Mononuclear cell (primary cell): ENCODE measurements around the gene TRPM4. TPM values are rescaled to one million over a fixed set of nuclear protein-coding genes. Genes with fewer than 3 reads are reported as not detected.
"Not testable (repeated sequence)": the region's sequence is repeated elsewhere in the genome, so short reads cannot be mapped to it uniquely, and the experiment has no call there.

Experiments used
- H3K27me3 ChIP-seq: 2 replicates; pipeline ENCODE4 v1.6.0; 2011; ENCODE audit warnings: low read length, control low read depth; ENCODE audit not compliant: insufficient read depth
- H3K4me1 ChIP-seq: 2 replicates; pipeline ENCODE4 v1.5.1; 2011; ENCODE audit warnings: mild to moderate bottlenecking, low read length, control low read depth; ENCODE audit not compliant: insufficient read depth
- H3K4me3 ChIP-seq: 2 replicates; pipeline ENCODE4 v1.5.1; 2011; ENCODE audit warnings: mild to moderate bottlenecking, low read length, moderate library complexity
- H3K9me3 ChIP-seq: 2 replicates; pipeline ENCODE4 v1.5.1; 2011; ENCODE audit warnings: low read depth, mild to moderate bottlenecking, control low read depth, low read length
- total RNA-seq: library from RNA; depleted of rRNA; stranded (reverse); fragments of >200 nt; gene quantifications from one replicate; pipeline ENCODE4 v1.2.3, GENCODE V29; 2012

The TRPM4 gene
- total RNA-seq, 1 donor = 1.5 TPM

GRCh38 chr19:49212016-49212701 is 54.6 kb downstream of the TRPM4 start:
- H3K4me1 ChIP-seq = peaks cover 10% of the 10 kb centered on the region
- no peaks in the 10 kb centered on the region for H3K27me3 ChIP-seq
- no peak overlapping the region for H3K4me3 ChIP-seq
- H3K9me3 ChIP-seq = no peaks in the 10 kb centered on the region

GRCh38 chr19:49213791-49214190 is 56.2 kb downstream of the TRPM4 start:
- Histone ChIP-seq H3K4me3 (no peak overlapping the region), H3K9me3 (no peaks in the 10 kb centered on the region), H3K27me3 (no peaks in the 10 kb centered on the region), H3K4me1 (no peaks in the 10 kb centered on the region)

GRCh38 chr19:49214701-49215100 is 57.1 kb downstream of the TRPM4 start:
- H3K4me1 ChIP-seq = no peaks in the 10 kb centered on the region
- H3K9me3 ChIP-seq = no peaks in the 10 kb centered on the region
- no peak overlapping the region for H3K4me3 ChIP-seq
- H3K27me3 ChIP-seq = no peaks in the 10 kb centered on the region

- H3K4me3 ChIP-seq = no peak overlapping the region
- no peaks in the 10 kb centered on the region for H3K4me1 ChIP-seq
- no peaks in the 10 kb centered on the region for H3K27me3 ChIP-seq
- no peaks in the 10 kb centered on the region for H3K9me3 ChIP-seq
Measured at GRCh38 chr19:49216071-49216470, 58.5 kb downstream of the TRPM4 start.

GRCh38 chr19:49217382-49217781 is 59.8 kb downstream of the TRPM4 start:
- no peaks in the 10 kb centered on the region for H3K27me3 ChIP-seq
- no peaks in the 10 kb centered on the region for H3K9me3 ChIP-seq
- H3K4me1 ChIP-seq = no peaks in the 10 kb centered on the region
- H3K4me3 ChIP-seq = no peak overlapping the region

GRCh38 chr19:49222011-49222410 is 64.4 kb downstream of the TRPM4 start:
- Histone ChIP-seq H3K4me1 (peaks cover 3% of the 10 kb centered on the region), H3K4me3 (no peak overlapping the region), H3K9me3 (no peaks in the 10 kb centered on the region), H3K27me3 (no peaks in the 10 kb centered on the region)

- no peaks in the 10 kb centered on the region for H3K9me3 ChIP-seq
- peaks cover 3% of the 10 kb centered on the region for H3K4me1 ChIP-seq
- H3K4me3 ChIP-seq = no peak overlapping the region
- no peaks in the 10 kb centered on the region for H3K27me3 ChIP-seq
Measured at GRCh38 chr19:49222528-49222927, 64.9 kb downstream of the TRPM4 start.

- Histone ChIP-seq H3K4me1 (peaks cover 3% of the 10 kb centered on the region), H3K27me3 (no peaks in the 10 kb centered on the region), H3K9me3 (no peaks in the 10 kb centered on the region), H3K4me3 (no peak overlapping the region)
Measured at GRCh38 chr19:49223472-49223871, 65.9 kb downstream of the TRPM4 start.

GRCh38 chr19:49224441-49224840 is 66.8 kb downstream of the TRPM4 start:
- H3K4me3 ChIP-seq, H3K4me1 ChIP-seq, H3K27me3 ChIP-seq, H3K9me3 ChIP-seq: not testable (repeated sequence)

- Histone ChIP-seq H3K9me3 (no peaks in the 10 kb centered on the region), H3K27me3 (no peaks in the 10 kb centered on the region), H3K4me1 (peaks cover 3% of the 10 kb centered on the region), H3K4me3 (no peak overlapping the region)
Measured at GRCh38 chr19:49224879-49225278, 67.3 kb downstream of the TRPM4 start.

GRCh38 chr19:49229416-49229815 is 71.8 kb downstream of the TRPM4 start:
- peaks cover 3% of the 10 kb centered on the region for H3K4me1 ChIP-seq
- no peaks in the 10 kb centered on the region for H3K27me3 ChIP-seq

GRCh38 chr19:49231389-49231788 is 73.8 kb downstream of the TRPM4 start:
- no peaks in the 10 kb centered on the region for H3K4me1 ChIP-seq

More at GRCh38 chr19:49229416-49229815, 71.8 kb downstream of the TRPM4 start:
- Histone ChIP-seq H3K9me3 (no peaks in the 10 kb centered on the region), H3K4me3 (no peak overlapping the region)

GRCh38 chr19:49231804-49232203 is 74.2 kb downstream of the TRPM4 start:
- H3K4me1 ChIP-seq = no peaks in the 10 kb centered on the region
- no peaks in the 10 kb centered on the region for H3K9me3 ChIP-seq
- H3K4me3 ChIP-seq = no peak overlapping the region
- no peaks in the 10 kb centered on the region for H3K27me3 ChIP-seq

More at GRCh38 chr19:49231389-49231788, 73.8 kb downstream of the TRPM4 start:
- Histone ChIP-seq H3K27me3 (no peaks in the 10 kb centered on the region), H3K9me3 (no peaks in the 10 kb centered on the region), H3K4me3 (no peak overlapping the region)

GRCh38 chr19:49233163-49233562 is 75.6 kb downstream of the TRPM4 start:
- Histone ChIP-seq H3K4me3 (no peak overlapping the region), H3K4me1 (no peaks in the 10 kb centered on the region), H3K9me3 (no peaks in the 10 kb centered on the region), H3K27me3 (no peaks in the 10 kb centered on the region)

- H3K4me1 ChIP-seq = no peaks in the 10 kb centered on the region
- H3K4me3 ChIP-seq = no peak overlapping the region
- H3K9me3 ChIP-seq = no peaks in the 10 kb centered on the region
- no peaks in the 10 kb centered on the region for H3K27me3 ChIP-seq
Measured at GRCh38 chr19:49241769-49242168, 84.2 kb downstream of the TRPM4 start.

GRCh38 chr19:49243129-49243528 is 85.5 kb downstream of the TRPM4 start:
- Histone ChIP-seq H3K4me1 (no peaks in the 10 kb centered on the region), H3K4me3 (no peak overlapping the region), H3K27me3 (no peaks in the 10 kb centered on the region), H3K9me3 (no peaks in the 10 kb centered on the region)
